ENCODE measurements around the gene SIK3.
"Not testable (repeated sequence)": the region's sequence is repeated elsewhere in the genome, so short reads cannot be mapped to it uniquely, and the experiment has no call there.

Gene SIK3

DNA sequence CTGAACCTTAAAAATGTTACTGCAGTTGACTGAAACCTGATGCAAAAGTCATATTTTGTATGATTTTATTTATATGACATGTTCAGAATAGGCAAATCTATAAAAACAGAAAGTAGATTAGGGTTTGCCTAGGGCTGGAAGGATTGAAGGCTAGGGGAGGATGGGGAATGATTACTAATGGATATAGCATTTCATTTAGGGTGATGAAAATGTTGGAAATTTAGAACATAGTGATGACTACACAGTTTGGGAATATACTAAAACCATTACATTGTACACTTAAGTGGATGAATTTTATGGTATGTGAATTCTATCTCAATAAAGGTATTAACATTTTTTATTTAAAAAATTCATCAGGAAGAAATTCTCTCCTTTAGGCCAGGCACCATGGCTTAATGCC, 22.9 kb upstream of the SIK3 start:
- TF ChIP-seq, protein P1, sequence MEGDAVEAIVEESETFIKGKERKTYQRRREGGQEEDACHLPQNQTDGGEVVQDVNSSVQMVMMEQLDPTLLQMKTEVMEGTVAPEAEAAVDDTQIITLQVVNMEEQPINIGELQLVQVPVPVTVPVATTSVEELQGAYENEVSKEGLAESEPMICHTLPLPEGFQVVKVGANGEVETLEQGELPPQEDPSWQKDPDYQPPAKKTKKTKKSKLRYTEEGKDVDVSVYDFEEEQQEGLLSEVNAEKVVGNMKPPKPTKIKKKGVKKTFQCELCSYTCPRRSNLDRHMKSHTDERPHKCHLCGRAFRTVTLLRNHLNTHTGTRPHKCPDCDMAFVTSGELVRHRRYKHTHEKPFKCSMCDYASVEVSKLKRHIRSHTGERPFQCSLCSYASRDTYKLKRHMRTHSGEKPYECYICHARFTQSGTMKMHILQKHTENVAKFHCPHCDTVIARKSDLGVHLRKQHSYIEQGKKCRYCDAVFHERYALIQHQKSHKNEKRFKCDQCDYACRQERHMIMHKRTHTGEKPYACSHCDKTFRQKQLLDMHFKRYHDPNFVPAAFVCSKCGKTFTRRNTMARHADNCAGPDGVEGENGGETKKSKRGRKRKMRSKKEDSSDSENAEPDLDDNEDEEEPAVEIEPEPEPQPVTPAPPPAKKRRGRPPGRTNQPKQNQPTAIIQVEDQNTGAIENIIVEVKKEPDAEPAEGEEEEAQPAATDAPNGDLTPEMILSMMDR (conservative IDR thresholded peaks at IDR 0.05; ENCODE audit: low read depth, low read length) = no peak
- H3K4me3 ChIP-seq (ENCODE audit: low read depth, low read length) = no peak overlapping the region
- no peak for DNase-seq (ENCODE audit: low read depth)

DNA sequence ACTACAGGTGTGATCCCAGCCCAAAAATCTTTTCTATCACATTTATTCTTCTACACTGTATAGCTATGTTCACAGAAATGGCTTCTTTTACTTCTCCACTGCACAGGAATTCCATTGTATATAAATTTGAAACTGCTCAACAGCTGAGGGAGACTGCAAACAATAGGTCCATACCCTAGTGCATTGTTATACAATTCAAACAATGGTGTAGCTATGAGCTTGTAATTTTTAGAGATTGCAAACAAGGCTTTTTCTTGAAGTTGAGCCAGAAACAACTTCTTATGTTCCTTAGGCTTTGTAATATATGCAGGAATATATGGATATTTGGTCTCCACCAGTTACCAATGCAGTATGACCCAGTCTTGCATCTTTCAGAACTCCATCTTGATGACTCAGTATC, 19.5 kb upstream of the SIK3 start:
- H3K4me3 ChIP-seq (ENCODE audit: low read depth, low read length) = no peak overlapping the region
- TF ChIP-seq, protein P1 (conservative IDR thresholded peaks at IDR 0.05; ENCODE audit: low read depth, low read length) = no peak
- DNase-seq (ENCODE audit: low read depth) = no peak

DNA sequence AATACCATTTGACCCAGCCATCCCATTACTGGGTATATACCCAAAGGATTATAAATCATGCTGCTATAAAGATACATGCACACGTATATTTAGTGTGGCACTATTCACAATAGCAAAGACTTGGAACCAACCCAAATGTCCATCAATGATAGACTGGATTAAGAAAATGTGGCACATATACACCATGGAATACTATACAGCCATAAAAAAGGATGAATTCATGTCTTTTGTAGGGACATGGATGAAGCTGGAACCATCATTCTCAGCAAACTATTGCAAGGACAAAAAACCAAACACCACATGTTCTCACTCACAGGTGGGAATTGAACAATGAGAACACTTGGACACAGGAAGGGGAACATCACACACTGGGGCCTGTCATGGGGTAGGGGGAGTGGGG, 14.7 kb upstream of the SIK3 start:
- not testable (repeated sequence) for DNase-seq (ENCODE audit: low read depth); H3K4me3 ChIP-seq (ENCODE audit: low read depth, low read length)

DNA sequence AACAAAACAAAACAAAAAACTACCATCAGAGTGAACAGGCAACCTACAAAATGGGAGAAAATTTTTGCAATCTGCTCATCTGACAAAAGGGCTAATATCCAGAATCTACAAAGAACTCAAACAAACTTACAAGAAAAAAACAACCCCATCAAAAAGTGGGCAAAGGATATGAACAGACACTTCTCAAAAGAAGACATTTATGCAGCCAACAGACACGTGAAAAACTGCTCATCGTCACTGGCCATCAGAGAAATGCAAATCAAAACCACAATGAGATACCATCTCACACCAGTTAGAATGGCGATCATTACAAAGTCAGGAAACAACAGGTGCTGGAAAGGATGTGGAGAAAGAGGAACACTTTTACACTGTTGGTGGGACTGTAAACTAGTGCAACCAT, 14.3 kb upstream of the SIK3 start:
- H3K4me3 ChIP-seq (ENCODE audit: low read depth, low read length); DNase-seq (ENCODE audit: low read depth): not testable (repeated sequence)

DNA sequence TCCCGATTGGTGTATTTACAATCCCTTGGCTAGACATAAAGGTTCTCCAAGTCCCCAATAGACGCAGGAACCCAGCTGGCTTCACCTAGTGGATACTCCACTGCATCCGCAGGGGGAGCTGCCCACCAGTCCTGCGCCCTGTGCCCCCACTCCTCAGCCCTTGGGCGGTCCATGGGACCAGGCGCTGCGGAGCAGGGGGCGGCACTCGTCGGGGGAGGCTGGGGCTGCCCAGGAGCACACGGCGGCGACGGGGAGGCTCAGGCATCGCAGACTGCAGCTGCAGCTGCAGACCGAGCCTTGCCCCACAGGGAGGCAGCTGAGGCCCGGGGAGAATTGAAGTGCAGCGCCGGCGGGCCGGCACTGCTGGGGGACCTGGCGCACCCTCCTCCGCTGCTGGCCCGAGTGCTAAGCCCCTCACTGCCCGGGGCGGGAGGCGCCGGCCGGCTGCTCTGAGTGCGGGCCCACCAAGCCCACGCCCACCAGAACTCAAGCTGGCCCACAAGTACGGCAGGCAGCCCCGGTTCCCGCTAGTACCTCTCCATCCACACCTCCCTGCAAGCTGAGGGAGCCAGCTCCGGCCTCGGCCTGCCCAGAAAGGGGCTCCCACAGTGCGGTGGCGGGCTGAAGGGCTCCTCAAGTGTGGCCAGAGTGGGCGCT, 12.2 kb upstream of the SIK3 start:
- no peak for DNase-seq (ENCODE audit: low read depth)
- no peak overlapping the region for H3K4me3 ChIP-seq (ENCODE audit: low read depth, low read length)
- TF ChIP-seq, protein P1 (conservative IDR thresholded peaks at IDR 0.05; ENCODE audit: low read depth, low read length) = no peak

DNA sequence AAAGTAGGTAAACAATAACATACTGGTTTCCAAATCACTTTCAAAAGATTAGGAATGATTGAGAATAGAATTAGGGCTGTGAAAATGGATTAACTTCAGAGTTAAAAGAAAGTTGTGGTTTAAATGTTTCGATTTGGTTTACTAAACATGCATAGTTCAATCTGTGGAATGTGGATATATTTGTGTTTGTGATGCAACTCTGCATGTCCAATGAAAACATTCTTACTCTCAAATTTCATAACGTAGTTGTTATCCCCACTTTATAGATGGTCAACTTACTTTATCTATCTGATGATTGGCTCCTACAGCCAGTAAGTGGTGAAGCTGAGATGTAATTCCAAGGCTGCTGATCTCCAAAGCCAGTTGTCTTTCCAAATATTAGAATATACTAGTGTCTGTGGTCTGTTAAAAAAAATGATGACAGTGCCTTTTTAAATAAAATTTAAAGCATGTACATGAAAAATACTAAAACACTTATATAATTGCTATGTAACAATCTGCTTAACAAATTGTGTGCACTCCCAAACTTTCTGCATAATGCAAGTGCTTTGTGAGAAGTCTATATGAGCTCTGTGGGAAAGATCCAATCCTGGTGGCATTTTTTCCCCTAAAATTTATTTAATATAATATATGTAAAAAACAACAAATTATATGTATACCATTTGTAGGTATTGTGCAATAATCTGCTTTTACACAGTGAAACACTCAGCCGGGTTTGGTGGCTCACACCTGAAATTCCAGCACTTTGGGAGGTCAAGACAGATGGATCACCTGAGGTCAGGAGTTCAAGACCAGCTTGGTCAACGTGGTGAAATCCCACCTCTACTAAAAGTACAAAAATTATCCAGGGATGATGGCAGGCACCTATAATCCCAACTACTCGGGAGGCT, 9.7 kb upstream of the SIK3 start:
- no peak overlapping the region for H3K4me3 ChIP-seq (ENCODE audit: low read depth, low read length)
- DNase-seq (ENCODE audit: low read depth) = peak; percentile 75
- TF ChIP-seq, protein P1 (conservative IDR thresholded peaks at IDR 0.05; ENCODE audit: low read depth, low read length) = no peak

DNA sequence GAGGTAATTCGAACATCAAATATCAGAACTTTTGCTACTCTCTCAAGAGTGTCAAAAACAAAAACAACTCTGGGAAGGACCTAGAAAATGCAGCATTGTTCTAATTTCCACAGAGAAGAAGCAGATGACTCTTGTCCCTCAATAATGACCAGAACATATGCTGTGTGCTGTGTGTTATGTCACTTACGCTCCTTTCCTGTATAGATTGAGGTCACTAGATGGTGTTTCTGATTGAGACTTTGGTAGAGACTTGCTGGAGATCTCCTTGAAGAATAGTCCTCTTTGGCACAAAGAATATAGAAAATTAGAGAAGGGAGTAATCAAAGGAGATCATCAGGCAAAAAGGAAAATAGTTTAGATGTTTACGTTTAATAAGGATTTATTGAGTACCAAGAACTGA, 2.3 kb upstream of the SIK3 start:
- TF ChIP-seq, protein P1 (conservative IDR thresholded peaks at IDR 0.05; ENCODE audit: low read depth, low read length) = no peak
- H3K4me3 ChIP-seq (ENCODE audit: low read depth, low read length) = no peak overlapping the region
- DNase-seq (ENCODE audit: low read depth) = no peak

DNA sequence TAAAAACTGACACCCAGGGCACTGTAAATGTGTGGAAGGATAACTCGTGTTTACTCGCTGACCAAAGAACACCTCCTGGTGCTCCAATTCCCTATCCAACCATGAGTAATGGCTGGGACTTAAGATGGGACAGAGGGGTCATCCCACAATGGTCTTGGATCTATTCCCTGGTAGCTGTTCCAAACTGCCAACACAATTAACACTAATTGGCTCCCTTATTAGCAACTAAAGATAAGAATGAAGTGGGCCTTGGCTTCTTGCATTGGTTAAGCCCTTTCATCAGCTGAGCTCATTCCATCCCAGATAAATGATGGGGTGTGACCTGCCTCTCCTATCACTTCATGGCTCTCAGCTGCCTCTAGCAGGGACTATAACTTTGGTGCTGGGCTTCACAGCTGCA, 1.5 kb upstream of the SIK3 start:
- no peak for DNase-seq (ENCODE audit: low read depth)
- no peak overlapping the region for H3K4me3 ChIP-seq (ENCODE audit: low read depth, low read length)
- TF ChIP-seq, protein P1 (conservative IDR thresholded peaks at IDR 0.05; ENCODE audit: low read depth, low read length) = no peak
